H9 (cell line): ENCODE measurements around the gene H2AZ1. TPM values are rescaled to one million over a fixed set of nuclear protein-coding genes. Genes with fewer than 3 reads are reported as not detected.

Experiments used
- DNase-seq: peaks from one replicate; pipeline ENCODE4 v3.0.0-alpha.2; 2017
- H2AFZ ChIP-seq: one replicate; pipeline ENCODE4 v1.6.1; 2013; ENCODE audit warnings: mild to moderate bottlenecking, low read length, control low read depth, moderate library complexity
- H2AK5ac ChIP-seq: 2 replicates; pipeline ENCODE4 v1.6.1; 2013; ENCODE audit warnings: low read length, control low read depth, mixed read lengths; ENCODE audit not compliant: insufficient read length
- H2BK120ac ChIP-seq: one replicate; pipeline ENCODE4 v1.6.1; 2013; ENCODE audit warnings: low read depth, mild to moderate bottlenecking, low read length, control low read depth, inconsistent platforms; ENCODE audit not compliant: poor library complexity, severe bottlenecking
- H2BK12ac ChIP-seq: 2 replicates; pipeline ENCODE4 v1.6.1; 2013; ENCODE audit warnings: low read length, control low read depth, mixed read lengths, low read depth; ENCODE audit not compliant: insufficient read length
- H2BK15ac ChIP-seq: 2 replicates; pipeline ENCODE4 v1.6.1; 2013; ENCODE audit warnings: low read depth, low read length, control low read depth
- H2BK20ac ChIP-seq: one replicate; pipeline ENCODE4 v1.6.1; 2013; ENCODE audit warnings: low read depth, mild to moderate bottlenecking, low read length, control low read depth, inconsistent platforms; ENCODE audit not compliant: poor library complexity, severe bottlenecking
- H2BK5ac ChIP-seq: 2 replicates; pipeline ENCODE4 v1.6.1; 2013; ENCODE audit warnings: low read length, control low read depth, mixed read lengths; ENCODE audit not compliant: insufficient read length
- H3K14ac ChIP-seq: 2 replicates; pipeline ENCODE4 v1.6.1; 2013; ENCODE audit warnings: low read length, control low read depth; ENCODE audit not compliant: insufficient read depth
- H3K18ac ChIP-seq: 2 replicates; pipeline ENCODE4 v1.6.1; 2013; ENCODE audit warnings: low read depth, mild to moderate bottlenecking, mixed read lengths, low read length, control low read depth; ENCODE audit not compliant: insufficient read length
- H3K23ac ChIP-seq: 2 replicates; pipeline ENCODE4 v1.6.1; 2013; ENCODE audit warnings: low read length, control low read depth, mixed read lengths, low read depth; ENCODE audit not compliant: insufficient read length
- H3K23me2 ChIP-seq: 2 replicates; pipeline ENCODE4 v1.6.1; 2013; ENCODE audit warnings: low read depth, mild to moderate bottlenecking, mixed read lengths, low read length, control low read depth; ENCODE audit not compliant: insufficient read length, poor library complexity, severe bottlenecking
- H3K27ac ChIP-seq: 2 replicates; pipeline ENCODE4 v1.5.1; 2013; ENCODE audit warnings: low read length, control low read depth, mixed read lengths, low read depth; ENCODE audit not compliant: insufficient read length
- H3K27me3 ChIP-seq: 2 replicates; pipeline ENCODE4 v1.6.1; 2013; ENCODE audit warnings: low read length, control low read depth, inconsistent platforms; ENCODE audit not compliant: insufficient read depth
- H3K4ac ChIP-seq: 2 replicates; pipeline ENCODE4 v1.6.1; 2013; ENCODE audit warnings: low read depth, mild to moderate bottlenecking, control low read depth, inconsistent platforms, low read length, moderate library complexity
- H3K4me1 ChIP-seq: 2 replicates; pipeline ENCODE4 v1.6.1; 2013; ENCODE audit warnings: low read length, control low read depth, inconsistent platforms; ENCODE audit not compliant: insufficient read depth
- H3K4me2 ChIP-seq: 2 replicates; pipeline ENCODE4 v1.6.1; 2013; ENCODE audit warnings: low read length, control low read depth, mixed read lengths; ENCODE audit not compliant: insufficient read length, insufficient read depth
- H3K56ac ChIP-seq: 2 replicates; pipeline ENCODE4 v1.6.1; 2013; ENCODE audit warnings: low read depth, mild to moderate bottlenecking, mixed read lengths, low read length, control low read depth; ENCODE audit not compliant: insufficient read length
- H3K79me1 ChIP-seq: 2 replicates; pipeline ENCODE4 v1.6.1; 2013; ENCODE audit warnings: low read depth, mild to moderate bottlenecking, moderate library complexity, low read length, control low read depth, inconsistent platforms; ENCODE audit not compliant: insufficient read depth, poor library complexity, severe bottlenecking
- H3K79me2 ChIP-seq: 2 replicates; pipeline ENCODE4 v1.6.1; 2013; ENCODE audit warnings: low read length, control low read depth, inconsistent platforms; ENCODE audit not compliant: insufficient read depth
- H3K9ac ChIP-seq: 2 replicates; pipeline ENCODE4 v1.6.1; 2013; ENCODE audit warnings: low read length, control low read depth, mixed read lengths; ENCODE audit not compliant: insufficient read length; ENCODE audit errors: extremely low read depth
- H3K9me3 ChIP-seq: one replicate; pipeline ENCODE4 v1.6.1; 2013; ENCODE audit warnings: low read depth, low read length, inconsistent platforms; ENCODE audit not compliant: control insufficient read depth
- H3T11ph ChIP-seq: one replicate; pipeline ENCODE4 v1.6.1; 2013; ENCODE audit warnings: mild to moderate bottlenecking, low read length, control low read depth, inconsistent platforms
- H4K20me1 ChIP-seq: one replicate; pipeline ENCODE4 v1.6.1; 2013; ENCODE audit not compliant: control insufficient read depth, insufficient read length, insufficient read depth
- H4K5ac ChIP-seq: 2 replicates; pipeline ENCODE4 v1.6.1; 2013; ENCODE audit warnings: low read depth, mild to moderate bottlenecking, mixed read lengths, low read length, control low read depth; ENCODE audit not compliant: insufficient read length
- H4K8ac ChIP-seq: replicated peaks from 2 replicates; pipeline ENCODE4 v1.6.1; 2013; ENCODE audit warnings: low read length, control low read depth, mixed read lengths, low read depth; ENCODE audit not compliant: insufficient read length
- H4K91ac ChIP-seq: 2 replicates; pipeline ENCODE4 v1.6.1; 2013; ENCODE audit warnings: low read depth, mild to moderate bottlenecking, moderate library complexity, mixed read lengths, low read length, control low read depth; ENCODE audit not compliant: insufficient read length
- H3K27ac Mint-ChIP-seq, 3 experiments: 2 replicates in 2 of 3; 3 replicates in 1 of 3; pipeline ENCODE4 v1.8.0; 2020 to 2021; ENCODE audit warnings: mixed read lengths in 3 of 3, mild to moderate bottlenecking in 1 of 3, moderate library complexity in 1 of 3
- H3K27me3 Mint-ChIP-seq: 2 replicates; pipeline ENCODE4 v1.8.0; 2021; ENCODE audit warnings: low read depth, mild to moderate bottlenecking, moderate library complexity, mixed read lengths
- H3K36me3 Mint-ChIP-seq, 3 experiments: 2 replicates in 2 of 3; 3 replicates in 1 of 3; pipeline ENCODE4 v1.8.0; 2020 to 2021; ENCODE audit warnings: low read depth in 3 of 3, mixed read lengths in 3 of 3; ENCODE audit not compliant: insufficient read depth in 1 of 3
- H3K4me1 Mint-ChIP-seq, 2 experiments: 2 replicates each; pipeline ENCODE4 v1.8.0; 2020; ENCODE audit warnings: mixed read lengths in 2 of 2
- H3K4me3 Mint-ChIP-seq, 2 experiments: 2 replicates in 1 of 2; 3 replicates in 1 of 2; pipeline ENCODE4 v1.8.0; 2020 to 2021; ENCODE audit warnings: mild to moderate bottlenecking in 2 of 2, mixed read lengths in 2 of 2, moderate library complexity in 1 of 2
- H3K9me3 Mint-ChIP-seq, 2 experiments: 2 replicates in 1 of 2; 3 replicates in 1 of 2; pipeline ENCODE4 v1.8.0; 2020; ENCODE audit warnings: mild to moderate bottlenecking in 2 of 2, mixed read lengths in 2 of 2, moderate library complexity in 1 of 2
- CTCF ChIP-seq: fragments of 200-600 bp; sonication (generic); conservative IDR thresholded peaks from 3 replicates; pipeline ENCODE4 v1.8.0; 2021; ENCODE audit warnings: antibody characterized with exemption, mild to moderate bottlenecking
- WGBS: extraction: QIAGEN DNeasy Blood & Tissue Kit; methylation state at CpG from one replicate; pipeline ENCODE4 v1.1.7; 2013; ENCODE audit warnings: missing lambda C conversion rate, low lambda C conversion rate, mixed read lengths; ENCODE audit not compliant: insufficient read length; ENCODE audit errors: extremely low coverage; 5-methylcytosine and 5-hydroxymethylcytosine counted together
- total RNA-seq: library from RNA; stranded (reverse); gene quantifications from 2 replicates; pipeline ENCODE4 v1.2.1, GENCODE V29; 2021

Gene H2AZ1
- total RNA-seq, 1 experiment from 2014 or later, result 811 TPM

GRCh38 chr4:99938243-99938753 is 11.8 kb downstream of the H2AZ1 start:
- no peak for DNase-seq
- Histone ChIP-seq H2AK5ac (no peak overlapping the region), H4K91ac (no peak overlapping the region), H3K27ac (no peak overlapping the region), H3K18ac (no peak overlapping the region), H4K8ac (no peak overlapping the region), H2BK5ac (no peak overlapping the region), H3K4me1 (no peaks in the 10 kb centered on the region), H3K56ac (no peak overlapping the region), H4K5ac (no peak overlapping the region), H2BK120ac (no peak overlapping the region), H3K4ac (no peak overlapping the region), H3K23me2 (no peaks in the 10 kb centered on the region), H3K23ac (no peak overlapping the region), H3K9ac (no peak overlapping the region), H2AFZ (no peak overlapping the region), H4K20me1 (no peaks in the 10 kb centered on the region), H3K79me2 (peaks cover 7% of the 10 kb centered on the region; the same call in 1 of the 2 replicates), H3K14ac (no peak overlapping the region), H2BK12ac (no peak overlapping the region), H3T11ph (no peak overlapping the region), H2BK20ac (no peak overlapping the region), H3K9me3 (no peaks in the 10 kb centered on the region), H3K4me2 (no peak overlapping the region), H3K27me3 (no peaks in the 10 kb centered on the region), H2BK15ac (no peak overlapping the region), H3K79me1 (peaks cover 2% of the 10 kb centered on the region)
- Mint-ChIP-seq H3K4me3 (no peak overlapping the region), H3K27ac (no peak overlapping the region), H3K36me3 (peaks cover 21 to 36% (median 29%) of the 10 kb centered on the region in 3 experiments), H3K4me1 (peaks cover 0 to 3% of the 10 kb centered on the region in 2 experiments; a peak in 1 of 4 replicates), H3K9me3 (peaks cover 6 to 15% of the 10 kb centered on the region in 2 experiments), H3K27me3 (no peaks in the 10 kb centered on the region)
- TF ChIP-seq CTCF, result no peak
- WGBS, result no CpG with 5 or more reads among the region's 3 CpGs
